HEK293 (cell line): ENCODE results near the gene STIM1.
"Not testable (repeated sequence)": the region's sequence is repeated elsewhere in the genome, so short reads cannot be mapped to it uniquely, and the experiment has no call there.

ENCODE experiments used
- CTCF ChIA-PET: fragments of 350-600 bp; formaldehyde crosslinking; extraction: SDS; loops from one replicate; lab custom pipeline; 2021; ENCODE audit warnings: antibody characterized with exemption; lab: Yijun Ruan, JAX
- POLR2A ChIA-PET: fragments of 300-600 bp; formaldehyde crosslinking; extraction: SDS; loops from one replicate; lab custom pipeline; 2020; ENCODE audit warnings: antibody characterized with exemption, inconsistent platforms; lab: Yijun Ruan, JAX
- H3K27ac ChIP-seq: fragments of 200-500 bp; sonication (Bioruptor generic); 2 replicates; pipeline ENCODE4 v1.5.1; 2014; ENCODE audit warnings: low read depth, low read length, control low read depth, inconsistent platforms; ENCODE audit errors: extremely low read depth
- H3K36me3 ChIP-seq, 2 experiments: fragments of 200-500 bp in 1 of 2; sonication (Bioruptor generic) in 1 of 2; 1 replicate in 1 of 2; 2 replicates in 1 of 2; pipeline ENCODE4 v1.5.1; 2014 to 2017; ENCODE audit warnings: inconsistent platforms in 2 of 2, low read length in 2 of 2; ENCODE audit not compliant: control insufficient read depth in 2 of 2, insufficient read depth in 1 of 2
- H3K4me1 ChIP-seq: fragments of 200-500 bp; sonication (Bioruptor generic); 2 replicates; pipeline ENCODE4 v1.5.1; 2014; ENCODE audit warnings: mild to moderate bottlenecking, low read length, inconsistent platforms; ENCODE audit not compliant: control insufficient read depth, insufficient read depth
- H3K4me3 ChIP-seq: 2 replicates; pipeline ENCODE4 v1.5.1; 2011; ENCODE audit warnings: low read depth, mild to moderate bottlenecking, control low read depth, low read length, moderate library complexity
- H3K9me3 ChIP-seq: fragments of 200-500 bp; sonication (Bioruptor generic); 2 replicates; pipeline ENCODE4 v1.5.1; 2014; ENCODE audit warnings: low read depth, low read length, inconsistent platforms; ENCODE audit not compliant: control insufficient read depth, insufficient read depth
- HIC1 ChIP-seq: fragments of 450-650 bp; formaldehyde crosslinking; IDR thresholded peaks from 2 replicates; pipeline ENCODE4 v1.5.1; 2016; ENCODE audit warnings: missing biosample characterization, missing genetic modification characterization
- KLF17 ChIP-seq: fragments of 450-650 bp; formaldehyde crosslinking; IDR thresholded peaks from 2 replicates; pipeline ENCODE4 v1.5.1; 2016; ENCODE audit warnings: missing biosample characterization, missing genetic modification characterization
- RBAK ChIP-seq: fragments of 450-650 bp; formaldehyde crosslinking; IDR thresholded peaks from 2 replicates; pipeline ENCODE4 v1.5.1; 2016; ENCODE audit warnings: missing biosample characterization, missing genetic modification characterization
- SCRT1 ChIP-seq: fragments of 450-650 bp; formaldehyde crosslinking; IDR thresholded peaks from 2 replicates; pipeline ENCODE4 v1.5.1; 2016; ENCODE audit warnings: missing biosample characterization, missing genetic modification characterization, borderline replicate concordance
- SCRT2 ChIP-seq: fragments of 450-650 bp; formaldehyde crosslinking; IDR thresholded peaks from 2 replicates; pipeline ENCODE4 v1.5.1; 2016; ENCODE audit warnings: missing biosample characterization, missing genetic modification characterization
- SP2 ChIP-seq: fragments of 450-650 bp; formaldehyde crosslinking; IDR thresholded peaks from 2 replicates; pipeline ENCODE4 v1.5.1; 2016; ENCODE audit warnings: missing biosample characterization, missing genetic modification characterization
- ZNF148 ChIP-seq: fragments of 450-650 bp; formaldehyde crosslinking; IDR thresholded peaks from 2 replicates; pipeline ENCODE4 v1.5.0; 2017; ENCODE audit warnings: missing biosample characterization, missing genetic modification characterization, borderline replicate concordance
- ZNF157 ChIP-seq: fragments of 450-650 bp; formaldehyde crosslinking; IDR thresholded peaks from 2 replicates; pipeline ENCODE4 v1.5.1; 2016; ENCODE audit warnings: missing biosample characterization, missing genetic modification characterization
- ZNF311 ChIP-seq: fragments of 450-650 bp; formaldehyde crosslinking; IDR thresholded peaks from 2 replicates; pipeline ENCODE4 v1.5.1; 2017; ENCODE audit warnings: missing biosample characterization, missing genetic modification characterization, borderline replicate concordance
- ZNF404 ChIP-seq: fragments of 450-650 bp; formaldehyde crosslinking; IDR thresholded peaks from 2 replicates; pipeline ENCODE4 v1.5.1; 2017; ENCODE audit warnings: missing biosample characterization, missing genetic modification characterization
- ZNF423 ChIP-seq: fragments of 450-650 bp; formaldehyde crosslinking; IDR thresholded peaks from 2 replicates; pipeline ENCODE4 v1.5.1; 2016; ENCODE audit warnings: missing biosample characterization, missing genetic modification characterization
- ZNF585B ChIP-seq: fragments of 450-650 bp; formaldehyde crosslinking; IDR thresholded peaks from 2 replicates; pipeline ENCODE4 v1.5.1; 2016; ENCODE audit warnings: missing biosample characterization, missing genetic modification characterization
- ZNF623 ChIP-seq: fragments of 450-650 bp; formaldehyde crosslinking; IDR thresholded peaks from 2 replicates; pipeline ENCODE4 v1.5.1; 2016; ENCODE audit warnings: missing biosample characterization, missing genetic modification characterization
- ZNF692 ChIP-seq: fragments of 450-650 bp; formaldehyde crosslinking; IDR thresholded peaks from 2 replicates; pipeline ENCODE4 v1.5.1; 2016; ENCODE audit warnings: missing biosample characterization, missing genetic modification characterization
- TF ChIP-seq, protein P1 (sequence below): fragments of 450-650 bp; IDR thresholded peaks from 2 replicates; pipeline ENCODE4 v1.5.1; 2018; ENCODE audit warnings: missing biosample characterization, mild to moderate bottlenecking, missing genetic modification characterization

The STIM1 gene

GRCh38 chr11:3896644-3897043, 41.2 kb downstream of the STIM1 start:
- no peak overlapping the region for H3K27ac ChIP-seq
- POLR2A ChIA-PET: no interaction called here

DNA sequence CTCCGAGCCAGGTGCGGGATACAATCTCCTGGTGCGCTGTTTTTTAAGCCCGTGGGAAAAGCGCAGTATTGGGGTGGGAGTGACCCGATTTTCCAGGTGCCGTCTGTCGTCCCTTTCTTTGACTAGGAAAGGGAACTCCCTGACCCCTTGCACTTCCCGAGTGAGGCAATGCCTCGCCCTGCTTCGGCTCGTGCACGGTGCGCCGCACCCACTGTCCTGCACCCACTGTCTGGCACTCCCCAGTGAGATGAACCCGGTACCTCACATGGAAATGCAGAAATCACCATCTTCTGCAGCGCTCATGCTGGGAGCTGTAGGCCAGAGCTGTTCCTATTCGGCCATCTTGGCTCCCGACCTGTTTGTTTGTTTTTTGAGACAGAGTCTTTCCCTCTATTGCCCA, 44.8 kb downstream of the STIM1 start:
- H3K27ac ChIP-seq, POLR2A ChIA-PET, H3K4me1 ChIP-seq, CTCF ChIA-PET, H3K4me3 ChIP-seq, H3K9me3 ChIP-seq, H3K36me3 ChIP-seq: not testable (repeated sequence)

More at GRCh38 chr11:3896644-3897043, 41.2 kb downstream of the STIM1 start:
- CTCF ChIA-PET: interaction anchor here (1.4 kb wide), 1 partner anchor 42 kb away, joined by 5 read pairs; the partner anchor contains the start of gene STIM1
- no peaks in the 10 kb centered on the region for H3K36me3 ChIP-seq
- H3K4me3 ChIP-seq: no peak overlapping the region
- H3K9me3 ChIP-seq: no peaks in the 10 kb centered on the region
- TF ChIP-seq ZNF585B (tag by site-specific recombination) (no peak), ZNF423 (tag by site-specific recombination) (no peak), HIC1 (tag by site-specific recombination) (no peak), SCRT1 (tag by site-specific recombination) (no peak), ZNF311 (tag by site-specific recombination) (no peak), ZNF404 (no peak), KLF17 (tag by site-specific recombination) (no peak), SP2 (tag by site-specific recombination) (no peak), SCRT2 (no peak), ZNF623 (tag by site-specific recombination) (no peak), ZNF157 (no peak), ZNF692 (no peak), ZNF148 (tag by site-specific recombination) (no peak), RBAK (tag by site-specific recombination) (no peak)
- TF ChIP-seq, protein P1, sequence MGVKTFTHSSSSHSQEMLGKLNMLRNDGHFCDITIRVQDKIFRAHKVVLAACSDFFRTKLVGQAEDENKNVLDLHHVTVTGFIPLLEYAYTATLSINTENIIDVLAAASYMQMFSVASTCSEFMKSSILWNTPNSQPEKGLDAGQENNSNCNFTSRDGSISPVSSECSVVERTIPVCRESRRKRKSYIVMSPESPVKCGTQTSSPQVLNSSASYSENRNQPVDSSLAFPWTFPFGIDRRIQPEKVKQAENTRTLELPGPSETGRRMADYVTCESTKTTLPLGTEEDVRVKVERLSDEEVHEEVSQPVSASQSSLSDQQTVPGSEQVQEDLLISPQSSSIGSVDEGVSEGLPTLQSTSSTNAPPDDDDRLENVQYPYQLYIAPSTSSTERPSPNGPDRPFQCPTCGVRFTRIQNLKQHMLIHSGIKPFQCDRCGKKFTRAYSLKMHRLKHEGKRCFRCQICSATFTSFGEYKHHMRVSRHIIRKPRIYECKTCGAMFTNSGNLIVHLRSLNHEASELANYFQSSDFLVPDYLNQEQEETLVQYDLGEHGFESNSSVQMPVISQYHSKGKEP (tag by site-specific recombination): no peak
- H3K4me1 ChIP-seq: no peaks in the 10 kb centered on the region
